Heart left ventricle (tissue), 16 donors: ENCODE data around the gene MANBA. TPM values are rescaled to one million over a fixed set of nuclear protein-coding genes. Genes with fewer than 3 reads are reported as not detected.

Experiments
- ATAC-seq, 4 donors: fragments of 200-7000 bp; cut with Tn5 transposase; one replicate each; pipeline ENCODE4 v1.9.1; 2020 to 2022; ENCODE audit warnings: moderate library complexity in 4 of 4, mild to moderate bottlenecking in 3 of 4, moderate number of reproducible peaks in 1 of 4
- DNase-seq, 5 donors: peaks; one replicate each; pipeline ENCODE4 v3.0.0-alpha.2; 2020
- H3K27ac ChIP-seq, 12 donors: fragments of 200-600 bp; sonication (generic) in 4 of 12; one replicate each; pipeline versions ENCODE4 v1.5.0 to v1.8.0; 2016 to 2022; ENCODE audit warnings: mild to moderate bottlenecking in 2 of 12
- H3K27me3 ChIP-seq, 9 donors: fragments of 200-600 bp; sonication (generic) in 2 of 9; one replicate each; pipeline versions ENCODE4 v1.5.1 to v1.8.0; 2016 to 2022; ENCODE audit warnings: mild to moderate bottlenecking in 3 of 9
- H3K36me3 ChIP-seq, 9 donors: fragments of 200-600 bp; sonication (generic) in 2 of 9; one replicate each; pipeline versions ENCODE4 v1.5.0 to v1.8.0; 2018 to 2022; ENCODE audit warnings: mild to moderate bottlenecking in 2 of 9
- H3K4me1 ChIP-seq, 12 donors: fragments of 200-600 bp; sonication (generic) in 4 of 12; one replicate each; pipeline versions ENCODE4 v1.5.0 to v1.8.0; 2016 to 2022; ENCODE audit warnings: mild to moderate bottlenecking in 3 of 12
- H3K4me3 ChIP-seq, 12 donors: fragments of 200-600 bp; sonication (generic) in 4 of 12; one replicate each; pipeline versions ENCODE4 v1.5.0 to v1.8.0; 2017 to 2022; ENCODE audit warnings: mild to moderate bottlenecking in 9 of 12, moderate library complexity in 4 of 12
- H3K9me3 ChIP-seq, 12 donors: fragments of 200-600 bp; sonication (generic) in 4 of 12; one replicate each; pipeline versions ENCODE4 v1.5.0 to v1.8.0; 2016 to 2022; ENCODE audit warnings: mild to moderate bottlenecking in 1 of 12
- CTCF ChIP-seq, 12 donors: fragments of 200-600 bp; sonication (generic) in 4 of 12; IDR thresholded peaks; one replicate each; pipeline versions ENCODE4 v1.5.0 to v1.8.0; 2018 to 2022; ENCODE audit warnings: antibody characterized with exemption in 12 of 12, mild to moderate bottlenecking in 5 of 12
- POLR2A ChIP-seq, 2 donors: fragments of 450-650 bp; IDR thresholded peaks; one replicate each; pipeline ENCODE4 v1.6.1; 2017; ENCODE audit warnings: antibody characterized with exemption in 2 of 2, mild to moderate bottlenecking in 2 of 2, moderate library complexity in 2 of 2
- WGBS, 4 donors: extraction: QIAGEN DNeasy Blood & Tissue Kit in 2 of 4; methylation state at CpG; one replicate each; pipeline versions ENCODE4 v1.1.5 to v1.1.7; 2013 to 2018; 5-methylcytosine and 5-hydroxymethylcytosine counted together
- intact Hi-C, 10 donors: fragments of 100-400 bp; cut with DNase I; formaldehyde crosslinking; loops; one replicate each; pipeline versions ENCODE4 v1.11.1 to v1.14.2; 2022
- polyA plus RNA-seq, 2 donors: library from polyadenylated mRNA; stranded (reverse); fragments of 200-250 nt; gene quantifications; one replicate each; pipeline ENCODE4 v1.2.3, GENCODE V29; 2013
- total RNA-seq, 9 donors: library from RNA; depleted of rRNA in 2 of 9; stranded (reverse); fragments of >200 nt in 2 of 9; fragmentation: NEBNext Ultra II Directional in 3 of 9; extraction: Animal tissue kit (Norgen Biotek cat#: 25700) in 3 of 9; gene quantifications; one replicate each; pipeline versions ENCODE4 v1.1.0 to v1.2.4, GENCODE V29; 2016 to 2023
- donor health status: ischemic (EF 13 %, LVEDD 7.1; RV severe dilation, severe dysfunction).
- donor health status: healthy with polysubstance abuse.
- donor health status: DM: no; HTN: yes; CAD: no.
- donor health status: DM: no; HTN: no; CAD: no.
- donor health status: ischemic (EF 25% LVEDD 6.9; RV normal size, moderate dysfunction).
- donor health status: ischemic (EF 25% LVEDD 5.7; RV mildly dilated, moderate dysfunction).
- donor health status: healthy.
- donor health status: DM: yes; HTN: yes; CAD: no.
- donor health status: ischemic (EF 35%, LVEDD 5.7; RV mildly dilated, moderate dysfunction).
- donor health status: nonischemic (EF 11% LVEDD 7.7; RV severe dilation, severe dysfunction).
- donor health status: DM: yes; HTN: yes; CAD: no.
- donor health status: PGD.
- donor health status: ischemic (EF 29% LVEDD 5.4; RV normal size, mild dysfunction).
- donor health status: nonischemic (EF 23%, LVEDD 6.1; RV moderate dilation, normal function).

MANBA gene
- total and polyA plus RNA-seq, 11 donors, result 6.2 to 44.0 (median 34.2) TPM

GRCh38 chr4:102687982-102688433 lies 72.8 kb downstream of the MANBA start:
- no peak for ATAC-seq
- H3K9me3 ChIP-seq, result no peaks in the 10 kb centered on the region
- H3K4me1 ChIP-seq, result peaks cover 0 to 20% (median 5%) of the 10 kb centered on the region in 12 donors
- H3K4me3 ChIP-seq, result no peak overlapping the region
- H3K36me3 ChIP-seq, result peaks cover 0 to 30% (median 12%) of the 10 kb centered on the region in 9 donors
- H3K27ac ChIP-seq, result peak overlapping the region in 1 of 12 donors; percentile 53
- no peak for TF ChIP-seq CTCF (IDR thresholded peaks at IDR 0.05)
- no peak for TF ChIP-seq POLR2A (IDR thresholded peaks at IDR 0.05)
- WGBS, 4 donors, result 92 to 96% (median 95%) methylated on average over 7 of the region's 7 CpGs
- intact Hi-C loops, result no loop called here
- no peak for DNase-seq
- H3K27me3 ChIP-seq, result no peaks in the 10 kb centered on the region

GRCh38 chr4:102687373-102687981 lies 73.3 kb downstream of the MANBA start:
- peak in 3 of 4 donors; percentile 20 to 29 (median 28) for ATAC-seq
- no peak overlapping the region for H3K4me3 ChIP-seq
- H3K36me3 ChIP-seq, result peaks cover 0 to 28% (median 13%) of the 10 kb centered on the region in 9 donors
- peak overlapping the region in 2 of 12 donors; percentile 31 to 53 for H3K27ac ChIP-seq
- intact Hi-C loops, result no loop called here
- peaks cover 0 to 3% (median 0%) of the 10 kb centered on the region in 12 donors for H3K9me3 ChIP-seq
- WGBS, 4 donors, result 68 to 75% (median 73%) methylated on average over 4 of the region's 4 CpGs
- peaks cover 0 to 20% (median 5%) of the 10 kb centered on the region in 12 donors for H3K4me1 ChIP-seq
- no peak for TF ChIP-seq CTCF (IDR thresholded peaks at IDR 0.05)
- no peaks in the 10 kb centered on the region for H3K27me3 ChIP-seq
- DNase-seq, result no peak

- peaks cover 0 to 40% (median 21%) of the 10 kb centered on the region in 9 donors for H3K36me3 ChIP-seq
- no peak overlapping the region for H3K27ac ChIP-seq
- DNase-seq (no peak), ATAC-seq (no peak)
- H3K9me3 ChIP-seq, result peaks cover 0 to 3% (median 0%) of the 10 kb centered on the region in 12 donors
- TF ChIP-seq CTCF (IDR thresholded peaks at IDR 0.05) (no peak), POLR2A (IDR thresholded peaks at IDR 0.05) (no peak)
- H3K27me3 ChIP-seq, result no peaks in the 10 kb centered on the region
- H3K4me3 ChIP-seq, result no peak overlapping the region
- intact Hi-C loops, result no loop called here
- H3K4me1 ChIP-seq, result peaks cover 0 to 20% (median 5%) of the 10 kb centered on the region in 12 donors
- WGBS, 4 donors, result 79 to 87% (median 81%) methylated on average over 3 of the region's 3 CpGs
These were observed 75.0 kb downstream of the MANBA start for GRCh38 chr4:102685768-102686167.

GRCh38 chr4:102684610-102685052 lies 76.1 kb downstream of the MANBA start:
- Histone ChIP-seq H3K4me3 (no peak overlapping the region), H3K36me3 (peaks cover 0 to 30% (median 10%) of the 10 kb centered on the region in 9 donors), H3K27ac (no peak overlapping the region), H3K9me3 (peaks cover 0 to 3% (median 0%) of the 10 kb centered on the region in 12 donors), H3K4me1 (peaks cover 0 to 20% (median 5%) of the 10 kb centered on the region in 12 donors), H3K27me3 (no peaks in the 10 kb centered on the region)
- ATAC-seq, result no peak
- TF ChIP-seq POLR2A (IDR thresholded peaks at IDR 0.05) (no peak), CTCF (IDR thresholded peaks at IDR 0.05) (no peak)
- WGBS, 4 donors, result 76 to 81% (median 80%) methylated on average over 4 of the region's 4 CpGs
- intact Hi-C loops, result no loop called here
- no peak for DNase-seq
